Keratinocyte (primary cell): Measurements from ENCODE around the gene ARPC1A. TPM values are rescaled to one million over a fixed set of nuclear protein-coding genes. Genes with fewer than 3 reads are reported as not detected.

ENCODE experiments used
- DNase-seq: peaks from one replicate; pipeline ENCODE4 v3.0.0-alpha.2; 2011; ENCODE audit warnings: low read depth, missing footprints, low spot score
- FAIRE-seq: peaks from 2 replicates; lab custom pipeline; 2011; peaks lifted over from hg19 to GRCh38; lab: Jason Lieb, UNC
- H2AFZ ChIP-seq: 2 replicates; pipeline ENCODE4 v1.6.0; 2012; ENCODE audit warnings: low read length, control low read depth, inconsistent platforms; ENCODE audit not compliant: control insufficient read depth
- H3K27ac ChIP-seq: 2 replicates; pipeline ENCODE4 v1.5.1; 2011; ENCODE audit warnings: low read length; ENCODE audit not compliant: control insufficient read depth, insufficient read depth
- H3K27me3 ChIP-seq: 3 replicates; pipeline ENCODE4 v1.6.0; 2011; ENCODE audit warnings: low read length; ENCODE audit not compliant: control insufficient read depth, insufficient read depth; ENCODE audit errors: extremely low read depth
- H3K36me3 ChIP-seq, 2 experiments: 2 replicates in 1 of 2; 3 replicates in 1 of 2; pipeline ENCODE4 v1.5.1; 2011; ENCODE audit warnings: low read length in 2 of 2, mild to moderate bottlenecking in 1 of 2; ENCODE audit not compliant: control insufficient read depth in 2 of 2, insufficient read depth in 2 of 2; ENCODE audit errors: extremely low read depth in 1 of 2
- H3K4me1 ChIP-seq: 3 replicates; pipeline ENCODE4 v1.5.1; 2011; ENCODE audit warnings: low read length; ENCODE audit not compliant: control insufficient read depth, insufficient read depth; ENCODE audit errors: extremely low read depth
- H3K4me2 ChIP-seq: 3 replicates; pipeline ENCODE4 v1.6.0; 2011; ENCODE audit warnings: low read depth, low read length; ENCODE audit not compliant: control insufficient read depth, insufficient read depth; ENCODE audit errors: extremely low read depth
- H3K4me3 ChIP-seq, 3 experiments: fragments of 200-600 bp in 1 of 3; sonication (generic) in 1 of 3; 2 replicates in 2 of 3; 3 replicates in 1 of 3; pipeline ENCODE4 v1.5.1; 2011 to 2016; ENCODE audit warnings: low read length in 3 of 3, mild to moderate bottlenecking in 3 of 3, control low read depth in 2 of 3, inconsistent platforms in 1 of 3, low read depth in 1 of 3, mixed read lengths in 1 of 3, mixed run types in 1 of 3, moderate library complexity in 1 of 3; ENCODE audit not compliant: control insufficient read depth in 2 of 3, insufficient read depth in 2 of 3; ENCODE audit errors: extremely low read depth in 1 of 3
- H3K79me2 ChIP-seq: 2 replicates; pipeline ENCODE4 v1.6.0; 2012; ENCODE audit warnings: low read length; ENCODE audit not compliant: control insufficient read depth, insufficient read depth
- H3K9ac ChIP-seq: 3 replicates; pipeline ENCODE4 v1.6.0; 2011; ENCODE audit warnings: low read length; ENCODE audit not compliant: control insufficient read depth, insufficient read depth; ENCODE audit errors: extremely low read depth
- H3K9me1 ChIP-seq: 3 replicates; pipeline ENCODE4 v1.6.0; 2011; ENCODE audit warnings: low read length; ENCODE audit not compliant: control insufficient read depth, insufficient read depth; ENCODE audit errors: extremely low read depth
- H3K9me3 ChIP-seq: 2 replicates; pipeline ENCODE4 v1.5.1; 2012; ENCODE audit warnings: low read depth, low read length; ENCODE audit not compliant: control insufficient read depth
- H4K20me1 ChIP-seq: 3 replicates; pipeline ENCODE4 v1.6.0; 2011; ENCODE audit warnings: low read length; ENCODE audit not compliant: control insufficient read depth, insufficient read depth; ENCODE audit errors: extremely low read depth
- EZH2 ChIP-seq: IDR thresholded peaks from one replicate; pipeline ENCODE4 v1.6.1; 2012; ENCODE audit warnings: inconsistent platforms, mild to moderate bottlenecking, low read length, moderate library complexity
- dilution Hi-C: fragments of 300-500 bp; cut with MboI; formaldehyde crosslinking; loops from one replicate; pipeline ENCODE4 v1.7.0; 2020; ENCODE audit warnings: low sequenced_read_pairs; ENCODE audit not compliant: extremely low pct_ligation_motif_present
- polyA plus RNA-seq, 5 experiments: library from polyadenylated mRNA; depleted of rRNA in 3 of 5; stranded (reverse) in 3 of 5; stranded (forward) in 1 of 5; unstranded in 1 of 5; fragments of >200 nt; gene quantifications; 1 replicate in 1 of 5; 2 replicates in 3 of 5; 3 replicates in 1 of 5; pipeline versions ENCODE4 v1.2.1 to v1.2.3, GENCODE V29; 2011 to 2012; ENCODE audit warnings: missing spikeins in 2 of 5, low read depth in 1 of 5, low replicate concordance in 1 of 5
- TF ChIP-seq, protein P1 (sequence below), 3 experiments: IDR thresholded peaks in 1 of 3; conservative IDR thresholded peaks in 1 of 3; optimal IDR thresholded peaks in 1 of 3; 2 replicates in 2 of 3; 3 replicates in 1 of 3; pipeline versions ENCODE3 to v1.5.1; 2011; ENCODE audit warnings: low read length in 3 of 3, mild to moderate bottlenecking in 3 of 3, moderate library complexity in 2 of 3, control low read depth in 1 of 3, inconsistent platforms in 1 of 3; ENCODE audit not compliant: insufficient read depth in 2 of 3; ENCODE audit errors: extremely low read depth in 1 of 3

Gene ARPC1A
- polyA plus RNA-seq, 1 donor (not counting 4 experiments of a cell fraction or from before 2014, with no cell fraction given): 133 TPM

DNA sequence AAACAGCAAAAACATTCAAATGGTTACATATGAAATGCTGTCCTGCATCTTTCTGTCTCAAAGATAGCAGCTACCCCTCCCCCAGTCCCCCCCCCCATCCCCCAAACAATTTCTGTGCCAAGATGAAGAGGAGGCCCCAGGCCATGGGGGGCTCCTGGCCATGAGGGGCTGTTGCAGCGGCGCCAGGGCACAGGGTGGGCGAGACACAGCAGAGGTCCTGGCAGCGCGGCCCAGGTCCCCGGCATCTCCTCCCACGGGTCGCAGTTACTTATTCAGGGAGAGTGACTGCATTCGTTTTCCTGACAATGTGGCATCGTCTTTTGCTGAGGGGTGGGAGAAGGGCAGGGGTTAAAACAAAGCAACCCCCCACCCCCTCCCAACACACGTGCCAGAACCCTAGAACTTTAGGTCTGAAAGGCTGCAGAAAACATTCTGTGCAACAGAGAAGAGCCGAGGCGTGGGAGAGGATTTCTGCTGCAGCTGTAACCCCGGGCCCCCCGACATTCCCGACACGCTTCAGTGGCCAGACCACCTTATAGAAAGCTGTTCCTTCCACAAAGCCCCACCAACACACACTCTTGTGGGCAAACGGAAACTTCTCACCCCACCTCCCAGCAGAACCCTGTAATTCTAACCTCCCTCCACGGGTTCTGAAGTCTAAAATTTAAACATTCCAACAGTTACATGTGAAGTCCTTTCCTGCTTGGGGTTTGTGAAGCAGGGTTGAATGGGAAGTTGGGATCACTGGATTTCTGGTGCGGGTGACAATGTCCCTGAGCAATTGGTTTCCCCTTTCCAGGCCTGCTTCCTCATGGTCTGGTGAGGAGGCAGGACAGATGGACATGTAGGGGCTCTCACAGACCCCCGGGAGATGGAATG is 71.0 kb downstream of the ARPC1A start:
- TF ChIP-seq, protein P1, sequence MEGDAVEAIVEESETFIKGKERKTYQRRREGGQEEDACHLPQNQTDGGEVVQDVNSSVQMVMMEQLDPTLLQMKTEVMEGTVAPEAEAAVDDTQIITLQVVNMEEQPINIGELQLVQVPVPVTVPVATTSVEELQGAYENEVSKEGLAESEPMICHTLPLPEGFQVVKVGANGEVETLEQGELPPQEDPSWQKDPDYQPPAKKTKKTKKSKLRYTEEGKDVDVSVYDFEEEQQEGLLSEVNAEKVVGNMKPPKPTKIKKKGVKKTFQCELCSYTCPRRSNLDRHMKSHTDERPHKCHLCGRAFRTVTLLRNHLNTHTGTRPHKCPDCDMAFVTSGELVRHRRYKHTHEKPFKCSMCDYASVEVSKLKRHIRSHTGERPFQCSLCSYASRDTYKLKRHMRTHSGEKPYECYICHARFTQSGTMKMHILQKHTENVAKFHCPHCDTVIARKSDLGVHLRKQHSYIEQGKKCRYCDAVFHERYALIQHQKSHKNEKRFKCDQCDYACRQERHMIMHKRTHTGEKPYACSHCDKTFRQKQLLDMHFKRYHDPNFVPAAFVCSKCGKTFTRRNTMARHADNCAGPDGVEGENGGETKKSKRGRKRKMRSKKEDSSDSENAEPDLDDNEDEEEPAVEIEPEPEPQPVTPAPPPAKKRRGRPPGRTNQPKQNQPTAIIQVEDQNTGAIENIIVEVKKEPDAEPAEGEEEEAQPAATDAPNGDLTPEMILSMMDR (optimal IDR thresholded peaks at IDR 0.05 in 1 of 3, IDR thresholded peaks at IDR 0.05 in 1 of 3, conservative IDR thresholded peaks at IDR 0.05 in 1 of 3; ENCODE audit: extremely low read depth in 1 of 3, insufficient read depth in 2 of 3, low read length in 3 of 3): no peak
- TF ChIP-seq EZH2: no peak
- no peak for DNase-seq
- Histone ChIP-seq H3K4me3 (no peak overlapping the region), H3K9me3 (no peaks in the 10 kb centered on the region), H3K36me3 (peaks cover 46 to 64% of the 10 kb centered on the region in 2 experiments), H3K79me2 (peaks cover 8% of the 10 kb centered on the region), H3K27me3 (no peaks in the 10 kb centered on the region), H3K9me1 (no peaks in the 10 kb centered on the region), H3K4me2 (no peak overlapping the region), H3K27ac (no peak overlapping the region), H2AFZ (no peak overlapping the region), H3K9ac (no peak overlapping the region), H3K4me1 (peaks cover 8% of the 10 kb centered on the region), H4K20me1 (peaks cover 40% of the 10 kb centered on the region)
- FAIRE-seq: no peak
- dilution Hi-C loops: no loop called here

DNA sequence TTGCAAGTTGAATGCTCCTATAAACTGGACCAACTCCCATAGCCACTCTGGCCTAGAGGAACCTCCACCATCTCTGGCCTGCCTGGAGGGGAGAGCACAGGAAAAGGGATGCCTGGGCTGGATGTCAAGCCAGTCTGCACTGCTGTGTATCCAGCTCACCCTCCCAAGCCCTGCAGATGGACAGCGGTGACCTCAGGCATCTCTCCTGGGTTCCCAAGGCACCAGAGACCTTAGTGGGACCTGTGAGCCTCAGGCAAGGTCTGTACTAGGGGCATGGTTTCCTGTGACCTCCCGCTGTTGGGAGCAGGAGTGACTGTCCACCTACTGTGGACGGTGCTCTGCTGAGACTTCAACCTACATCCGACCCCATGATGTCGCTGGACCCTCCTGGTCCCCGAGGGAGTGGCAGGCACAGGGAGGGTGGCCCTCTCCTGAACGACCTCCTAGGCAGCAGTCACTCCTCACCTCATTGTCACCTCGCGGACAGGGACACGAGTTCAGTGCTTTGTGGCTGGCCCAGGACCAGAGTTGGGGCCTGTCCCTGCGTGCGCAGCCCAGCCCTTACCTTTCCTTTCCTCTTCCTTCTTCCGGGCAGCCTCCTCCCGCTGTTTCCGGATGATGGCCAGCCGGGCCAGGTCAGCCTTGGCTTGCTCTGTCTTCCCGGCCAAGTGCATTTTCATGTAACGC is 71.7 kb downstream of the ARPC1A start:
- FAIRE-seq: no peak
- Histone ChIP-seq H2AFZ (no peak overlapping the region), H3K36me3 (peaks cover 42 to 63% of the 10 kb centered on the region in 2 experiments), H3K4me2 (no peak overlapping the region), H3K79me2 (peaks cover 9% of the 10 kb centered on the region), H3K27me3 (no peaks in the 10 kb centered on the region), H3K9me3 (no peaks in the 10 kb centered on the region), H3K9me1 (no peaks in the 10 kb centered on the region), H3K9ac (no peak overlapping the region), H3K4me1 (peaks cover 3% of the 10 kb centered on the region), H3K27ac (no peak overlapping the region), H4K20me1 (peaks cover 35% of the 10 kb centered on the region), H3K4me3 (no peak overlapping the region)
- TF ChIP-seq, protein P1 (optimal IDR thresholded peaks at IDR 0.05 in 1 of 3, IDR thresholded peaks at IDR 0.05 in 1 of 3, conservative IDR thresholded peaks at IDR 0.05 in 1 of 3; ENCODE audit: extremely low read depth in 1 of 3, insufficient read depth in 2 of 3, low read length in 3 of 3): no peak
- TF ChIP-seq EZH2: no peak
- dilution Hi-C loops: no loop called here
- no peak for DNase-seq
